ENCODE results near the gene COL12A1. TPM values are rescaled to one million over a fixed set of nuclear protein-coding genes. Genes with fewer than 3 reads are reported as not detected.

The COL12A1 gene
- total and polyA plus RNA-seq, 2 of the 13 experiments (the other 11 are each of a cell fraction or from before 2014, with no cell fraction given), result 0.02 TPM; not detected in 1

GRCh38 chr6:75244063-75244584, 38.3 kb upstream of the COL12A1 start (continued):
- peak; percentile 13; the same call in 1 of the 2 replicates for TF ChIP-seq RBFOX2 (IDR thresholded peaks at IDR 0.05; ENCODE audit: low read depth, low read length)
- TF ChIP-seq, protein P1, sequence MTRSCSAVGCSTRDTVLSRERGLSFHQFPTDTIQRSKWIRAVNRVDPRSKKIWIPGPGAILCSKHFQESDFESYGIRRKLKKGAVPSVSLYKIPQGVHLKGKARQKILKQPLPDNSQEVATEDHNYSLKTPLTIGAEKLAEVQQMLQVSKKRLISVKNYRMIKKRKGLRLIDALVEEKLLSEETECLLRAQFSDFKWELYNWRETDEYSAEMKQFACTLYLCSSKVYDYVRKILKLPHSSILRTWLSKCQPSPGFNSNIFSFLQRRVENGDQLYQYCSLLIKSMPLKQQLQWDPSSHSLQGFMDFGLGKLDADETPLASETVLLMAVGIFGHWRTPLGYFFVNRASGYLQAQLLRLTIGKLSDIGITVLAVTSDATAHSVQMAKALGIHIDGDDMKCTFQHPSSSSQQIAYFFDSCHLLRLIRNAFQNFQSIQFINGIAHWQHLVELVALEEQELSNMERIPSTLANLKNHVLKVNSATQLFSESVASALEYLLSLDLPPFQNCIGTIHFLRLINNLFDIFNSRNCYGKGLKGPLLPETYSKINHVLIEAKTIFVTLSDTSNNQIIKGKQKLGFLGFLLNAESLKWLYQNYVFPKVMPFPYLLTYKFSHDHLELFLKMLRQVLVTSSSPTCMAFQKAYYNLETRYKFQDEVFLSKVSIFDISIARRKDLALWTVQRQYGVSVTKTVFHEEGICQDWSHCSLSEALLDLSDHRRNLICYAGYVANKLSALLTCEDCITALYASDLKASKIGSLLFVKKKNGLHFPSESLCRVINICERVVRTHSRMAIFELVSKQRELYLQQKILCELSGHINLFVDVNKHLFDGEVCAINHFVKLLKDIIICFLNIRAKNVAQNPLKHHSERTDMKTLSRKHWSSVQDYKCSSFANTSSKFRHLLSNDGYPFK (CRISPR knock-in tag; IDR thresholded peaks at IDR 0.05; ENCODE audit: borderline replicate concordance), result 0 out of 2 replicates have a peak, but pooled peaks have one; percentile 6

DNA sequence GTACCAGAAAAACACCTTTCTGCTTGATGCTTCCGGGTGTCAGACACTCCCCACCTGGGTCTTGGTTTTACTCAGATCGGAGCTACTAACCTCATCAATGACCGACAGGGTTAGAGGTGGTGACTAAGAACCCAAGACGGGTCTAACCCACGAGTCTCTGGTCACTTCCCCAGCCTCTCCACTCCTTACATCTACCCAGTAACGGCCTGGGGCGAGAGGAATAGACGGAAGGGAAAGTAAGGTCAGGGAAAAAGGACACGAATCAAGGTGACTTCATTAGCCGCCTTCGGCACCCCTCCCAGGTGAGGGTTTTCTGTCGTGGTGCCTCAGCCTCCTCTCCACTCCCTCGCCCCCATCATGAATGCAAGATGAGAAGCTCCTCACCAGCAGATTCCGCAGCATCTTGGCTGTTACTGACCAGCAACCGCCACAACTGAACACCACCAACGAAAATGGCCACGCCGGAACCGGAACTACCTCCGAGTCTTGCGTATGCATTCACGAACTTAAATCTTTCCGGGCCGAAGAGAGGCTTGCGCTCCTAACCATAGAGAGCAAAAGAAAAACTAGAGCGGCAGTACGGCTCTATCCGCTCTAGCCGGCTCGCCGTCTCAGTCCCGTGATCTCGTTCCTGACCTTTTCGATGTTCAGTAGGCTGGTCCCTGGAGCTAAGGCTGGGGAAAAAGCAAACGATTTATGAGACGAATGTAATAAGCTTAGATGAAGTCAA, 37.6 kb upstream of the COL12A1 start, which contains the start of gene COX7A2:
TSS of gene COX7A2 (minus strand) at position 469 of the 730 bp plus-strand sequence. CDS start at position 402, 67 bp downstream.
- Histone ChIP-seq H3K4me2 (ENCODE audit: low read depth, low read length) (peak within 1 kb of the TSS; percentile 91), H4K20me1 (ENCODE audit: insufficient read depth, low read length) (peaks cover 8% of the 10 kb centered on the region; the same call in 1 of the 2 replicates), H3K79me2 (ENCODE audit: insufficient read depth, low read length) (peaks cover 31% of the 10 kb centered on the region), H3K27me3 (ENCODE audit: control insufficient read depth in 1 of 2, insufficient read depth in 2 of 2, low read length in 2 of 2) (no peaks in the 10 kb centered on the region; a peak in 1 of 5 replicates), H2AFZ (ENCODE audit: low read length) (peak within 1 kb of the TSS; percentile 91), H3K4me1 (ENCODE audit: insufficient read depth, low read length) (peaks cover 22% of the 10 kb centered on the region), H3K27ac (ENCODE audit: extremely low read length, insufficient read depth, low read length) (peak within 1 kb of the TSS; percentile 91), H3K36me3 (replicated peaks in 1 of 2; ENCODE audit: control insufficient read depth in 1 of 2, insufficient read depth in 2 of 2, low read length in 2 of 2) (peaks cover 1 to 13% of the 10 kb centered on the region in 2 experiments; a peak in 4 of 5 replicates), H3K9me3 (ENCODE audit: low read length) (no peaks in the 10 kb centered on the region), H3K4me3 (replicated peaks in 1 of 3; ENCODE audit: insufficient read depth in 1 of 3, low read depth in 2 of 3, low read length in 3 of 3) (peak within 1 kb of the TSS; percentile 84 to 93 (median 89)), H3K9ac (ENCODE audit: insufficient read depth, low read depth, low read length) (peak within 1 kb of the TSS; percentile 97)
- 1% methylated on average over 36 of the region's 36 CpGs for WGBS (ENCODE audit: low lambda C conversion rate)
- TSS peak; percentile 78 for BruUV-seq (replicated peaks)
- ChIA-PET POLR2A (interaction anchor here (0.7 to 2.8 kb wide), 9 partner anchors 19 to 1589 kb away, joined by 3 to 28 read pairs (median 5); partner anchors contain the start of genes SENP6 and TMEM30A), CTCF (ENCODE audit: low intra/inter-chr PET ratio, low total read pairs) (no interaction called here)
- intact Hi-C loops (cut with micrococcal nuclease; ENCODE audit: unreplicated experiment) (loop anchor here (1.0 to 5.0 kb wide), 2 partner anchors 41 to 1591 kb away; partner anchors contain the start of genes SLC17A5 and TMEM30A), in situ Hi-C loops (cut with HindIII; ENCODE audit: extremely low pct_ligation_motif_present, low pct_unique_long_range_greater_than_20kb) (no loop called here)
- DNase-seq (ENCODE audit: low spot score) (peak; percentile 96), ATAC-seq (peak; percentile 98), FAIRE-seq (peak; percentile 96)
- 0 out of 2 replicates have a peak, but pooled peaks have one; percentile 44 for TF ChIP-seq GFI1 (CRISPR knock-in tag; IDR thresholded peaks at IDR 0.05; ENCODE audit: borderline replicate concordance)
- peak; percentile 57; the same call in 1 of the 2 replicates for TF ChIP-seq ZSCAN9 (CRISPR knock-in tag; IDR thresholded peaks at IDR 0.05; ENCODE audit: borderline replicate concordance)
- peak; percentile 93; the same call in 1 of the 2 replicates for TF ChIP-seq ELF3 (CRISPR knock-in tag; IDR thresholded peaks at IDR 0.05)
- no peak; the same call in 1 of the 2 replicates for TF ChIP-seq ZNF709 (CRISPR knock-in tag; IDR thresholded peaks at IDR 0.05)
- TF ChIP-seq NFKBIZ (CRISPR knock-in tag; IDR thresholded peaks at IDR 0.05), result no peak
- TF ChIP-seq, protein P2, sequence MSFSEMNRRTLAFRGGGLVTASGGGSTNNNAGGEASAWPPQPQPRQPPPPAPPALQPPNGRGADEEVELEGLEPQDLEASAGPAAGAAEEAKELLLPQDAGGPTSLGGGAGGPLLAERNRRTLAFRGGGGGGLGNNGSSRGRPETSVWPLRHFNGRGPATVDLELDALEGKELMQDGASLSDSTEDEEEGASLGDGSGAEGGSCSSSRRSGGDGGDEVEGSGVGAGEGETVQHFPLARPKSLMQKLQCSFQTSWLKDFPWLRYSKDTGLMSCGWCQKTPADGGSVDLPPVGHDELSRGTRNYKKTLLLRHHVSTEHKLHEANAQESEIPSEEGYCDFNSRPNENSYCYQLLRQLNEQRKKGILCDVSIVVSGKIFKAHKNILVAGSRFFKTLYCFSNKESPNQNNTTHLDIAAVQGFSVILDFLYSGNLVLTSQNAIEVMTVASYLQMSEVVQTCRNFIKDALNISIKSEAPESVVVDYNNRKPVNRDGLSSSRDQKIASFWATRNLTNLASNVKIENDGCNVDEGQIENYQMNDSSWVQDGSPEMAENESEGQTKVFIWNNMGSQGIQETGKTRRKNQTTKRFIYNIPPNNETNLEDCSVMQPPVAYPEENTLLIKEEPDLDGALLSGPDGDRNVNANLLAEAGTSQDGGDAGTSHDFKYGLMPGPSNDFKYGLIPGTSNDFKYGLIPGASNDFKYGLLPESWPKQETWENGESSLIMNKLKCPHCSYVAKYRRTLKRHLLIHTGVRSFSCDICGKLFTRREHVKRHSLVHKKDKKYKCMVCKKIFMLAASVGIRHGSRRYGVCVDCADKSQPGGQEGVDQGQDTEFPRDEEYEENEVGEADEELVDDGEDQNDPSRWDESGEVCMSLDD (CRISPR knock-in tag; IDR thresholded peaks at IDR 0.05; ENCODE audit: borderline replicate concordance), result 0 out of 2 replicates have a peak, but pooled peaks have one; percentile 55
- no peak for TF ChIP-seq ZNF550 (CRISPR knock-in tag; IDR thresholded peaks at IDR 0.05; ENCODE audit: borderline replicate concordance)
- TF ChIP-seq ZFAT (CRISPR knock-in tag; conservative IDR thresholded peaks at IDR 0.05), result no peak
- TF ChIP-seq HNF1B (CRISPR knock-in tag; IDR thresholded peaks at IDR 0.05), result peak; percentile 85
- 0 out of 2 replicates have a peak, but pooled peaks have one; percentile 59 for TF ChIP-seq SATB2 (CRISPR knock-in tag; IDR thresholded peaks at IDR 0.05)
